K562 (cell line): ENCODE measurements around the gene RGN. TPM values are rescaled to one million over a fixed set of nuclear protein-coding genes. Genes with fewer than 3 reads are reported as not detected.

Experiments
- CEBPG ChIP-seq, 3 experiments: fragments of 200-800 bp in 1 of 3; sonication (Bioruptor generic) in 1 of 3; sonication (generic) in 1 of 3; formaldehyde crosslinking in 1 of 3; IDR thresholded peaks in 2 of 3; conservative IDR thresholded peaks in 1 of 3; 2 replicates each; pipeline versions ENCODE4 v1.6.1 to v1.8.0; 2016 to 2022; ENCODE audit warnings: missing compliant biosample characterization in 2 of 3, missing genetic modification characterization in 2 of 3, mild to moderate bottlenecking in 1 of 3, missing genetic modification reagents in 1 of 3
- CREBBP ChIP-seq: IDR thresholded peaks from one replicate; pipeline ENCODE4 v1.6.1; 2012; ENCODE audit warnings: low read depth, mild to moderate bottlenecking, control low read depth, inconsistent platforms, low read length
- CXXC5 ChIP-seq: fragments of 250-450 bp; sonication (Bioruptor Pico); IDR thresholded peaks from 2 replicates; pipeline ENCODE4 v1.8.0; 2022; ENCODE audit warnings: inconsistent platforms, mild to moderate bottlenecking, moderate library complexity
- DACH1 ChIP-seq: fragments of 450-650 bp; IDR thresholded peaks from 2 replicates; pipeline ENCODE4 v1.6.1; 2018; ENCODE audit not compliant: partially characterized antibody
- DNMT1 ChIP-seq: fragments of 450-650 bp; IDR thresholded peaks from 2 replicates; pipeline ENCODE4 v1.6.1; 2016; ENCODE audit warnings: antibody characterized with exemption, mild to moderate bottlenecking
- GATA2 ChIP-seq: sonication (generic); formaldehyde crosslinking; IDR thresholded peaks from 2 replicates; pipeline ENCODE4 v1.4.0; 2020; ENCODE audit warnings: mild to moderate bottlenecking, missing genetic modification reagents
- IFI16 ChIP-seq: fragments of 250-450 bp; sonication (Bioruptor Pico); IDR thresholded peaks from 2 replicates; pipeline ENCODE4 v2.1.2; 2022; ENCODE audit warnings: mild to moderate bottlenecking, inconsistent platforms
- NR1H2 ChIP-seq: sonication (generic); formaldehyde crosslinking; IDR thresholded peaks from 2 replicates; pipeline ENCODE4 v1.4.0; 2020; ENCODE audit warnings: mild to moderate bottlenecking, missing genetic modification reagents
- RBM14 ChIP-seq: fragments of 200-400 bp; formaldehyde crosslinking; IDR thresholded peaks from 2 replicates; pipeline ENCODE4 v1.6.1; 2018; ENCODE audit warnings: low read depth, mild to moderate bottlenecking, low read length, moderate library complexity, borderline replicate concordance; ENCODE audit not compliant: insufficient read depth
- SUPT5H ChIP-seq: fragments of 450-650 bp; IDR thresholded peaks from 2 replicates; pipeline ENCODE4 v1.6.1; 2016
- TAF9B ChIP-seq: fragments of 450-650 bp; IDR thresholded peaks from 2 replicates; pipeline ENCODE4 v1.6.1; 2018; ENCODE audit warnings: mild to moderate bottlenecking; ENCODE audit not compliant: partially characterized antibody
- ZNF143 ChIP-seq: sonication (generic); formaldehyde crosslinking; IDR thresholded peaks from 2 replicates; pipeline ENCODE4 v1.9.0; 2022; ENCODE audit warnings: mild to moderate bottlenecking, missing genetic modification reagents
- ZNF224 ChIP-seq: sonication (generic); formaldehyde crosslinking; IDR thresholded peaks from 2 replicates; pipeline ENCODE4 v1.8.0; 2022; ENCODE audit warnings: mild to moderate bottlenecking, missing genetic modification reagents
- polyA plus RNA-seq, 8 experiments: library from polyadenylated mRNA; depleted of rRNA in 4 of 8; stranded (reverse) in 5 of 8; unstranded in 3 of 8; fragments of >200 nt; fragmentation: Nextera tagmentation in 2 of 8; fragmentation: Illumina TruSeq in 1 of 8; extraction: Ambion mirVana in 2 of 8; extraction: Trizol in 1 of 8; gene quantifications; 2 replicates each; pipeline versions ENCODE4 v1.2.1 to v1.2.3, GENCODE V29; 2011 to 2014; ENCODE audit warnings: inconsistent platforms in 1 of 8, missing spikeins in 1 of 8
- total RNA-seq, 7 experiments: library from RNA; depleted of rRNA in 6 of 7; stranded (reverse); fragments of >200 nt in 6 of 7; fragmentation: Illumina TruSeq in 2 of 7; extraction: Trizol in 2 of 7; gene quantifications; 2 replicates each; pipeline versions ENCODE4 v1.2.1 to v1.2.3, GENCODE V29; 2011 to 2021; ENCODE audit warnings: low replicate concordance in 1 of 7
- TF ChIP-seq, protein P1 (sequence below), 2 experiments: fragments of 450-650 bp; IDR thresholded peaks; 2 replicates each; pipeline ENCODE4 v1.6.1; 2016
- TF ChIP-seq, protein P2 (sequence below): sonication (generic); formaldehyde crosslinking; IDR thresholded peaks from 2 replicates; pipeline ENCODE4 v1.8.0; 2022; ENCODE audit warnings: missing genetic modification reagents, mild to moderate bottlenecking, borderline replicate concordance
- TF ChIP-seq, protein P3 (sequence below): fragments of 250-450 bp; sonication (Bioruptor Pico); IDR thresholded peaks from 2 replicates; pipeline ENCODE4 v1.8.0; 2022; ENCODE audit warnings: moderate library complexity, mild to moderate bottlenecking, inconsistent platforms

RGN gene
- total and polyA plus RNA-seq, 9 of the 15 experiments (the other 6 are each of a cell fraction or from before 2014, with no cell fraction given): not detected

DNA sequence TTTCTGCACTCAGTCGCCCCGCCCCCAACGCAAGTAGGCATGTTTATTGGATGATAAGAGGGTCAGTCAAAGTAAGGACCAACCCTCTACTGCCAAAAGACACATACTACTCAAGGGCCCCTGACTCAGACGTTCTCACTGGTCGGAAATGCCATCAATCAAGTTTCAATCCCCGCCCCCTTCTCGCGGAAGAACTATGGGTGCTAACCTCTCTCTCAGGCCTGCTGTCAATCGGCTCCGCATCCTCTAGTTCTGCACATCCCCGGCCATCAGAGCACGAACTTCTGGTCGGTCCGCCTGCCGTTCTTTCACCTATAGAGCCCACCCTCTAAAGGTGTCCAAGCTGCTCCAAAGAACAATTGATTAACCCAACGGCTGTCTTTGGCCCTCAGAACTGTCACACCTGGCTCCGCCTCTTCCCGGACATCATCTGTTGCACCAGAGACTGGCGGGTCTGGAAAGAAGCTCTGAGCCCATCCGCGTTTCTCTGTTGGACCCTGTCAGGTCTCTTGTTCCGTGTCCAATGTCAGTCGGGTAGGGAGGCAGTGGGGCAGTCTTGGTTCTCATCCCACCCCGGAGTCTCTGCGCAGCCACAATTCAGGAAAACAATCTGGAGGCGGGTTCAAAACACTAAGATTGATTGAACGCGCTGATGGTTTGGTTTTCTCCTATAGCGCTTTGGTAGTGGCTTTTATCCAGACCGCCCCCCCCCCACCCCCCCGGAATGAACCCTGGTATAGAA is 51.1 kb downstream of the RGN start (continued):
- TF ChIP-seq RBM14 (no peak), TAF9B (peak; percentile 32), NR1H2 (CRISPR knock-in tag) (no peak), SUPT5H (no peak), CEBPG (CRISPR knock-in tag; IDR thresholded peaks at IDR 0.05) (peak; percentile 26; the same call in 1 of the 2 replicates), CEBPG (tag; conservative IDR thresholded peaks at IDR 0.05 in 1 of 2, IDR thresholded peaks at IDR 0.05 in 1 of 2) (no peak), IFI16 (no peak), CXXC5 (CRISPR knock-in tag) (peak; percentile 38; the same call in 1 of the 2 replicates), DACH1 (no peak), ZNF224 (CRISPR knock-in tag) (no peak), ZNF143 (CRISPR knock-in tag) (no peak), DNMT1 (no peak), CREBBP (no peak), GATA2 (CRISPR knock-in tag) (no peak)
- TF ChIP-seq, protein P1, sequence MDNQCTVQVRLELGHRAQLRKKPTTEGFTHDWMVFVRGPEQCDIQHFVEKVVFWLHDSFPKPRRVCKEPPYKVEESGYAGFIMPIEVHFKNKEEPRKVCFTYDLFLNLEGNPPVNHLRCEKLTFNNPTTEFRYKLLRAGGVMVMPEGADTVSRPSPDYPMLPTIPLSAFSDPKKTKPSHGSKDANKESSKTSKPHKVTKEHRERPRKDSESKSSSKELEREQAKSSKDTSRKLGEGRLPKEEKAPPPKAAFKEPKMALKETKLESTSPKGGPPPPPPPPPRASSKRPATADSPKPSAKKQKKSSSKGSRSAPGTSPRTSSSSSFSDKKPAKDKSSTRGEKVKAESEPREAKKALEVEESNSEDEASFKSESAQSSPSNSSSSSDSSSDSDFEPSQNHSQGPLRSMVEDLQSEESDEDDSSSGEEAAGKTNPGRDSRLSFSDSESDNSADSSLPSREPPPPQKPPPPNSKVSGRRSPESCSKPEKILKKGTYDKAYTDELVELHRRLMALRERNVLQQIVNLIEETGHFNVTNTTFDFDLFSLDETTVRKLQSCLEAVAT (IDR thresholded peaks at IDR 0.05): peak in 1 of 2 experiments; percentile 86; a peak in 2 of 4 replicates
- TF ChIP-seq, protein P2, sequence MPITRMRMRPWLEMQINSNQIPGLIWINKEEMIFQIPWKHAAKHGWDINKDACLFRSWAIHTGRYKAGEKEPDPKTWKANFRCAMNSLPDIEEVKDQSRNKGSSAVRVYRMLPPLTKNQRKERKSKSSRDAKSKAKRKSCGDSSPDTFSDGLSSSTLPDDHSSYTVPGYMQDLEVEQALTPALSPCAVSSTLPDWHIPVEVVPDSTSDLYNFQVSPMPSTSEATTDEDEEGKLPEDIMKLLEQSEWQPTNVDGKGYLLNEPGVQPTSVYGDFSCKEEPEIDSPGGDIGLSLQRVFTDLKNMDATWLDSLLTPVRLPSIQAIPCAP (CRISPR knock-in tag): no peak
- TF ChIP-seq, protein P3, sequence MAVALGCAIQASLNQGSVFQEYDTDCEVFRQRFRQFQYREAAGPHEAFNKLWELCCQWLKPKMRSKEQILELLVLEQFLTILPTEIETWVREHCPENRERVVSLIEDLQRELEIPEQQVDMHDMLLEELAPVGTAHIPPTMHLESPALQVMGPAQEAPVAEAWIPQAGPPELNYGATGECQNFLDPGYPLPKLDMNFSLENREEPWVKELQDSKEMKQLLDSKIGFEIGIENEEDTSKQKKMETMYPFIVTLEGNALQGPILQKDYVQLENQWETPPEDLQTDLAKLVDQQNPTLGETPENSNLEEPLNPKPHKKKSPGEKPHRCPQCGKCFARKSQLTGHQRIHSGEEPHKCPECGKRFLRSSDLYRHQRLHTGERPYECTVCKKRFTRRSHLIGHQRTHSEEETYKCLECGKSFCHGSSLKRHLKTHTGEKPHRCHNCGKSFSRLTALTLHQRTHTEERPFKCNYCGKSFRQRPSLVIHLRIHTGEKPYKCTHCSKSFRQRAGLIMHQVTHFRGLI (CRISPR knock-in tag): no peak
